ENCODE data around the gene PIEZO2.
"Not testable (repeated sequence)": the region's sequence is repeated elsewhere in the genome, so short reads cannot be mapped to it uniquely, and the experiment has no call there.

Gene PIEZO2

DNA sequence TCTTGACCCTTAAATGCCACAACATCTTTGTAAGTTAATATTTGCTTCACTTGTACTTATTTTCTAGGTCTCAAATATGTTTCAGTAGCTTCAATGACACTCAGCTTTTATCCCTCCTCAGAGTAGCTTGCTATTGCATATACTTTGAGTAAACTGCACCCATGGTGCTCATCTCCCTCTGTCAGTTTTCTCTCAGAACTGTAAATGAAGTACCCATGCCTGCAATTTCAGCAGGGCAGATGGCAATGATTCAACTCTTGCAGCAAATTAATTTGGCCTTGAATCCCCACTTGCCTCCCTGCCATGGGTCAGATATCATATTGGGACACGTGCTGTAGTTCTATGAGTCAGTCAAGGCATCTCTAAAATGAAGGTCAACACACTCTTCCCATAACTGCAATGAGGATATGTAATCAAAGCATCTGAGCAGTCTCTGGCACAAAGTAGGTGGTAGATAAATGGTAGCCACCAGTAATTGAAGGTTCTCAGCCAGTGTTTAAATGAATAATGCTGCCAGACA is 225.8 kb downstream of the PIEZO2 start:
- no peak for DNase-seq

DNA sequence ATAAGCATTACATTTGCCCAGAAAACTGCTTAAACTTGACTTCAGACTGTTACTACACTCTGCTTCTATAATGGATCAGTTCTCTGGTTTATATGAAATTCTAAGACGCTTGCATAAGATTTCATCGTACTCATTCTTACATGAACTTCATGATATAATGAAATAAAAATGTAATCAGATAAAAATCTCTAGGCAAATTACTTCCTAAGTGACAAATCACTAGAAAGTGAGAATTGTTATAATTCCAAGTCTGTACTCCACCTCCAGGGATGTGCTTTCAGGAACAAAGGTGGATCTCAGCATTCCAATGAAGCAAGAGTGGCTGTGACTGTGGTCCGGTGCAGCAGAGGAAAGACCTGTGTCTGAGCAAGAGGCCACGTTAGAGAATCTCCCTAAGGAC is 226.2 kb downstream of the PIEZO2 start:
- DNase-seq, result no peak

DNA sequence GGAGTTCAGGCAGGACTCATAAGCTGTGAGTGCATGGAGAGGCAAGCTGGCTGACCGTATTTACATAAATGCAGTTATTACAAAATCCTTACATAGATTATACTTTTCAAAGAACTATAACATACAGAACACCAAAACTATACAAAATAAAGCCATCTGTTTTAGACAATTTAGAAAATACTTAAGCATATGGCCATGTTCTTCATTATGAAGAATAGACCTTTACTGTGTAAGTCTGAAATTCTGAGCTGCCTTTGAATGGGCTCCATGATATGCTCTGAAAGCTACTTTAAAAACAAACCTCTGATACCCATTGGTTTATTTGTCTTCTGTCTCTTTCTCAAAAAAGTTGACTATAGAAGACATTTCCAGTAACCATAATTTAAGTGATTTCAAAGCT is 226.7 kb downstream of the PIEZO2 start:
- DNase-seq, result not testable (repeated sequence)

DNA sequence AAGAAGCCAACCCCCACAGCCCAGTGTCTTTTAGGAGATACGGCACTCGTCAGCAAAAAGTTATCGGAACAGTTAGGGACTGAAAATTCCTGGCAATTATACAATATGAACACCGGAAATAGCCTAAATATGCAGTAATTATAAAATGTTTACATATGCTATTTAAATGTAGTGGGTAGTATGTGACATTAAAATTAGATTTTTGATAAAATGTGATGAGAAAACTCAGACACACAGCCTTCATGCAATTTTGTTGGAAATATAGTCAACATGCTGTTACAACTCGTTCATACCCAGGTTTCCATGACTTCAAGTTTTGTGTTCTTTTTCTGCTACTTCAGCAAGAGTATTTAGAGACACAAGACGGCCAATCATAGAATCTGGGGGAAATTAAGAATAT is 229.1 kb downstream of the PIEZO2 start:
- DNase-seq, result not testable (repeated sequence)

DNA sequence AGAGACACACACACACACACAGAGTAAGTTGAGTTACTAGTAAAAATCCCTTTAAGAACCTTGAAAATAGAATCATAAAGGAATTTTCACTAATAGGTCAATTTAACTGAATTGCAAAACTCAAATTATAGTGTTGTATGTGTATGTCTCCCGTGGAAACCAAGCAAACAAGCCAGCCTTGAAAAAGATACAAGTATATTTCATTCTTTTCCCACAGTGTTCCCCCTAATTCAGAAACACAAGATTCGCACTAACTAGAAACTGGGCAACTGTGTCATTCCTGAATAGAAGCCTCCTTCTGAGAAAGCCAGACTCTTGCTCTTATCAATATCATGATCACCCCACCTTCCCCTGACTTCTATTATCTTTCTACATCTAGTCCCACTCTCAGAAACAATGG is 229.5 kb downstream of the PIEZO2 start:
- no peak for DNase-seq

DNA sequence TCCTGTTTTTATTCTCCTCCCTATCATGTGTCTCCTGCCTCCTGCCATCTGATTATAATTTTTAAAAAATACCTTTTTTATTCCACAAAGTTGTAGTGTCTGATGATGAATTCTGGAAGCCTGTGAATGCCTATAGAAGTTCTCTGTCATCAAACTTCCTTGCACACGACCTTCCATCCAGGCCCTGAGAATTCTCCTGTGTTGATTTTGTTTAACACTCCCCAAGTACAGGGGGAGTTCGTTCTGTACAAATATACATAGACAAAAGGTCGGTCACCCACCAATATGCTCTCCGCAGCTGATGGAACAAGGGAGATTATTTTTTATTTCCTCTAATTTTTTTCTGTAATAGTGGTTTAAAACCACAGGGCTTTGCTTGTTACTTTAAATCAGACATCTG is 232.5 kb downstream of the PIEZO2 start:
- DNase-seq, result no peak

DNA sequence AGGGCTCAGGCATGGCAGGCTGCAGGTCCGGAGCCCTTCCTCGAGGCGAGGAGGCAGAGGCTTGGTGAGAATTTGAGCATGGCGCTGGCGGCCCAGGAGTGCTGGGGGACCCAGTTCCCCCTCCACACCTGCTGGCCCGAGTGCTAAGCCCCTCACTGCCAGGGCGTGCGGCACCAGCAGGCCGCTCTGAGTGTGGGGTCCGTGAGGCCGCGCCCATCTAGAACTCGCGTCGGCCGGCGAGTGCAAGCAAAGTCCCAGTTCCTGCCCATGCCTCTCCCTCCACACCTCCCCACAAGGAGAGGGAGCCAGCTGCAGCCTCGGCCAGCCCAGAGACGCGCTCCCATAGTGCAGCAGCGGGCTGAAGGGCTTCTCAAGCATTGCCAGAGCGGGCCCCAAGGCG is 233.0 kb downstream of the PIEZO2 start:
- DNase-seq, result no peak

DNA sequence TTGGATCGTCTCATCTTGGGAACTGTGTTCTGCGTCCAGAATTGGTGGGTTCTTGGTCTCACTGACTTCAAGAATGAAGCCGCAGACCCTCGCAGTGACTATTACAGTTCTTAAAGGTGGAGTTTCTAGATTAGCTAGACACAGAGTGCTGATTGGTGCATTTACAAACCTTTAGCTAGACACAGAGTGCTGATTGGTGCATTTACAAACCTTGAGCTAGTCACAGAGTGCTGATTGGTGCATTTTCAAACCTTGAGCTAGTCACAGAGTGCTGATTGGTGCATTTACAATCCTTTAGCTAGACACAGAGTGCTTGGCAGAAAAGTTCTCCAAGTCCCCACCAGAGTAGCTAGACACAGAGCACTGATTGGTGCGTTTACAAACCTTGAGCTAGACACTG is 233.6 kb downstream of the PIEZO2 start:
- not testable (repeated sequence) for DNase-seq

DNA sequence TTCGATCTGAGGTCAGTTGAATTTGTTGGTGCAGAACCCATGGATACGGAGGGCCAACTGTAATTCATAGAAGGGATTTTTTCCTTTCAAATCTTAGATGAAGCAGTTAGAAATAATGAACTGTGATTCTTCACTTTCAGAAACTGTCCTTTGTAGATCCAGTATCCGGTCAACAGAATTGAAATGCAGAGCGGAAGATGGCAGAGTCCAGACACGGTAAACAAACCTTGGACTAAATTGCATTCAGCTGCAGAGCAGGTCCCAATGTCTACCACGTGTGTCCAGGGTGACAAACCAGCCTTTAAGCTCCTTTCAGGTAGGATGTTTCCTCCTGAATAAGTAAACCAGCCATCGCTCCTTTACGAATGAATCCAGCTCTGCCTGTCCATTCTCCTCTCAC is 234.8 kb downstream of the PIEZO2 start:
- not testable (repeated sequence) for DNase-seq

DNA sequence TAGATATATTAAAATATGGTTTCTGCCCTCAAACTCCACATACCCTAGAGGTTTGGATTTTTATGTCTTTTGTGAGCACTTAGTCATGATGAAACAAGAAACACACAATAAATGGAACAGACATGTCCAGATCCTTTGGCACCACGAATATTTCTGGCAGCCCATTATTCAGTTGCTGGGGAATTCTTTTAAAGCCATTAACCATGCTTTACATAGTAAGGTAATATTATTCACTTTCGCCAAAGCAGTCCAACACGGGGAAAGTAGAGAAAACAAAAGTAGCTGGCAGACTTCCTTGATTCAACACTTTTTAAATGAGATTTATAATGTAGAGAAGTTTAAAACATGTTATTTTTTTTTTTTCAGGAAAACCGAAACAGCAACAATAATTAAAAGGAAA is 235.4 kb downstream of the PIEZO2 start:
- DNase-seq, result no peak

DNA sequence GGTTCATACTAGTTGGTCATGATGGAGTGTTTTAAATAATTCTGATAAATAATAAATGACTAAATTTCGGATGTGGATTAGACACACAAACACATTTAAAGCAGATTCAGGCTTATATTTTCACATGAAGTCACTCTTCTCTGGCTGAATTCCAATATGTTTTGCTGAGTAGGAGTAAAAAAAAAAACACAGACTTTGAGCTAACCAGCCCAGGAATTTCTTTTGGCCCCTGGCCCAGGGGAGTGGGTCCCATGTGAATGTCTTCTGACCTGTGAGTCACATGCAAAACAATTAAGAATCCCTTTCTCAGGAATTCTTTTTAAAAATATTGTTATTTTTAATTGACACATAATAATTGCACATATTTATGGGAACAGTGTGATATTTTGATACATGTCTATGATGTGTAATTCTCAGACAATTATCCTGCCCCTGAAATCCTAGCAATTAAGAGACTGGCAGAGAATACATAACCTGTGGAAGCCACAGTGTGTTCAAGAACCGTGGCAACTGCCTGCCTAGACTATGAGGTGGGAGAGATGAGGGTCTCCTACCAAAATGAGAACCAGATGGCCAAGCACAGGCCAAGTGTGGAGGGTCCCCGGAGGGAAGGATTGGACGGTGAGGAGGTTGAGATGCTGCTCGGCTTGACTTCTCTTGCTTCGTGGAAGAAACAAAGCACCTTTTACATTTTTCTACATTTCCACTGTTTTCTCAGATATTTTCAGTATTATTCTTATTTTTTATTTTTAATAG is 236.4 kb downstream of the PIEZO2 start:
- no peak for DNase-seq

DNA sequence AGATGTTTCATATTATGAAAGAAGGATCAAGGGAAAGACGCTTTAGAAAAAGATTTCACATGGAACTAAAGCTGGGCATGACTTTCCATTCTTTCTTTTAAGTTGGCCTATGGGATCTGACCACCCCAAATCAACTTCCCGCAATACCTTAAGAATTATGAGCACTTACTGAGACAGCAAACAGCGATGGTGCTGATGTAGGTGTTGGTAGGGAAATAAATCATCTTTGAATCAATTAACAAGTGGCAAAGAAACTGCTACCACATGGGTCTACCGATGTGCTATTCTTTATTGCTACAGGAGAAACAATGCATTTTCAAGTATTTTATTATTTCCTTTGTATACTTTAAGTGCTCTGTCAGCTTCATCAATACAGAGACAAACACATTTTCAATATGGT is 239.6 kb downstream of the PIEZO2 start:
- no peak for DNase-seq

DNA sequence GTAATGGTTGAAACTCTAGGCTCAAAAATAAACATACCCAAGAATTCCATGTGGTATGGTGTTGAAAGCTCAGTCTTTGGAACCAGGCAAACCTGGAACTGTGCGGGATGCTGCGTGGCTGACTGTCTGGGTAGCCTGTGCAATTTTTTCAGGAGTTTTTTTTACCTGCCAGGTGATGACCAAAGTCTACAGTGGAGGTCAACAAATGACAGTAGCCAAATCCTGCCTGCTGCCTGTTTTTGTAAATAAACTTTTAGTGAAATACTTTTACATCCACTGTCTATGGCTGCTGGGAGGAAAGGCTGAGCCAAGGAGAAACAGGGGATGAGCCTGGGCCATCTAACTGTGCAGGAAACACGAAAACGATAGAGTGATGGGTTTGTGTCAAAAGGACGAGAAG is 240.6 kb downstream of the PIEZO2 start:
- no peak for DNase-seq

DNA sequence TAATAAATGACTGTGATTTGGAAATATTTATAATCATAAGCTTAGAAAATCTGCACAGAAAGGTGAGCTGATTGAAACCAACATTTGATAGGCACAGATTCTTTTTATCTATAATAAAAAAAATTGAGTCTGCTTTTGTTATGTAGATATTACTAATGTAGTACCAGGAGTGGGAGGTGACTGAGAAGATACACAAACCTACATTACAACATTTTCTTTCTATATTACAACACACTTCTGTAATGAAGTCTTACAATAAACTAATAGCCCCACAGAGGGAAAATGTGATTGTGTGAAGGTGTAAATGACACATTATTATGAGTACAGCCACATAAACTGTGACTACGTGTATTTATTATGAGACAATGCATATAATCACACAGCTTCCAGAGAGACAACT is 241.6 kb downstream of the PIEZO2 start:
- no peak for DNase-seq

DNA sequence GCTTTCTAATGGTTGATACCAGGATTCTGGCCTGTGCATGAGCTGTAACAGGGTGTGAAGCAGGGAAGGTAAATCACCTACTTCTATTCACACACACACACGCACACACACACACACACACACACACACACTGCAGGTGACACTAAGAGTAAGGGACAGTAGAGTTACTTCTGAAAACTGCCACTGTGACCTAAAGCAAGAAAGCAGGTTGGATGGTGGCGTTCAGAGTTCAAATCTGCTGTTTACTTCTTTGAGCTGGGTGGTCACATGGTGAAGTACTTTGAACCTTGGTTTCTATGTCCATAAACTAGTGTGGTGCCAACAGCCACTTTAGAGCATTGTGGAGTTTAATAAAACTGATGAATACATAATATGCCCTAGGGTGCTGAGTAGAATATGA is 248.0 kb downstream of the PIEZO2 start:
- DNase-seq, result no peak

DNA sequence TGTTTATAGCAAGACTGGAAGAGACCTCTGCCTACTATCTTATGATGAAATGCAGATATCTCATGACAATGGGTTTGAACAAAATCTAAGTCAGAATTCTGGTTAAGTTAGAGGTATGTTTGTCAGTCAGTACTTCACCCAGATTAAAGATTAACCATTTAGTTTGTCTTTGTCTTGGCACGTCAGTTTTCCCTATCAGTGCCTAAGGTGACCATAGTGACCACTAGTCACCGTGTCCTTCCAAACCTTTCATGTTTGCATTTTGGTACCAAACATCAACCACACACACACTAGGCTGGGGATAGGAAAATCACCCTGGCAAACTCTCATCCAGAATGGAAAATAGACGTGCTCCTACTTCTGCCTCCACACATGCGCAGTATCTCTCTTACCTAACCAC is 248.9 kb downstream of the PIEZO2 start:
- no peak for DNase-seq

DNA sequence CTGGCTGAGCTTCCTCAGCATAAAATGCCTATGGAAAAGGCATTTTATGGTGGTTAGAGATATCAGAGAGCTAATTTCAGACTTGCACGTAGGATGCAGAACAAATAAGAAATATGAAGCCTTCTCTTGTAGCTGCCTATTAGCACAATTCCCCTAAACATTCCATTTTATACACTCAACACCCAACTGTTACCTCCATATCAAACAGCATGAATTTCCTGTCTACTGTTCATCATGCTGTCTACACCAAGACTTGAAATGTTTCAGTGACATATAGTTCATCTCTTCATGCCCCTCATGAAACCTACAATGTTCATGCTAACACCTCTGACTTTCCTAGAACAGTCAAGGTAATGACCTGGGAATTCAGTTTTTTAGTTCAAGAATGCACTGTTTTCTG is 249.9 kb downstream of the PIEZO2 start:
- DNase-seq, result no peak

DNA sequence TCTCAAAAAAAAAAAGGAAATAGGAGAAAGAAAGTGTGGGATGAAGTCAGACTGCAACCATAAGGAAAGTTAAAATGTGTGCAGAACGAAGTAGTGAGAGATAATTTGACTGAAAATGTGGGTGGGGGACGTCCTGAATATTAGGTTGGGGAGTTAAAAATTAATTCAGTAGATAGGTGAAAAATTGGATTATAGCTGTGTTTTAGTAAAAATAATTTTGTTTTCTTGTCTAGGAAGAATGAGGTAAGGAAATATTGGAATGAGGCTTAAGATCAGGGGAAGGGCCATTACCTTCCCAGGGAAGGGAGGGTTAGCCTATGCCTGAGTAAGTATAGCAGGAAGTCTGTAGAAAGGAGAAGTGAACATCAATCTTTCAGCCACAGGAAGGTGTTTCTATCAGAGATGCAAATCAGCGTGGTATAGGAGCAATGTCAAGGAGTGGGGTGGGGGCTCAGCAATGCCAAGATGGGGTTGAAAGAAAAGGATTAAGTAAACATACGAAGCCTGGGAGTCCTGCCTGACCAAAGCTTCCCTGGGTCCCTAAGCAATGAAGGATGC is 250.9 kb downstream of the PIEZO2 start:
- DNase-seq, result no peak

DNA sequence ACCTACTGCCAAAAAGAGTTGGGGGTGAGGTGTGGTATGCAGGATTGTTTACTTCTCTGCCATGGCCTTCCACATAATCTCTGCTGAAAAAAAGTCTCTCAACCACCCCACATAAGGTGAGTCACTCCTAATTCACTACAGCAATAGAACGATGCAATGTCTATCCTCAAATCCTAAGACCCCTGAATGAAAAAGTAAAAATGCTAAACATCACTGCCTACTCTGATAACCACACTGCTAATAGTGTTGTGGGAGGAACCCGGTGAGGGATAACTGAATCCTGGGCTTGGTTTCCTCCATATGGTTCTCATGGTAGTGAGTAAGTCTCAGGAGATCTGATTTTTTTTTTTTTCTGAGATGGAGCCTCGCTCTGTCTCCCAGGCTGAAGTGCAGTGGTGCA is 252.5 kb downstream of the PIEZO2 start:
- DNase-seq, result no peak

DNA sequence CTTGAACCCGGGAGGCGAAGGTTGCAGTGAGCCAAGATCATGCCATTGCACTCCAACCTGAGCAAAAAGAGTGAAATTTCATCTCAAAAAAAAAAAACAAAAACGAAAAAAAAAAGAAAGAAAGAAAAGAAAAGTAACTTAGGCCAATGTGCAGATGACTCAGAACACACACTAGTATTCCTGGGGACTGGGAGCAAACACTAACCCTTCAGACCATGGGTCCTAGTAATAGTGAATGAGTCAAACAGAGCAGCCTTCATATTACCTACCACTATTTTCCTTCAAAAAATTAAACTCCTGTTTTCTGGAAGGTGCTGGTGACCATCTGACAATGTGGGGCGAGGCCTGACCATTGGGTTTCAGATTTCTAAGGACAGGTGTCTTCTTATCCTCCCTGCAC is 253.4 kb downstream of the PIEZO2 start:
- DNase-seq, result no peak

DNA sequence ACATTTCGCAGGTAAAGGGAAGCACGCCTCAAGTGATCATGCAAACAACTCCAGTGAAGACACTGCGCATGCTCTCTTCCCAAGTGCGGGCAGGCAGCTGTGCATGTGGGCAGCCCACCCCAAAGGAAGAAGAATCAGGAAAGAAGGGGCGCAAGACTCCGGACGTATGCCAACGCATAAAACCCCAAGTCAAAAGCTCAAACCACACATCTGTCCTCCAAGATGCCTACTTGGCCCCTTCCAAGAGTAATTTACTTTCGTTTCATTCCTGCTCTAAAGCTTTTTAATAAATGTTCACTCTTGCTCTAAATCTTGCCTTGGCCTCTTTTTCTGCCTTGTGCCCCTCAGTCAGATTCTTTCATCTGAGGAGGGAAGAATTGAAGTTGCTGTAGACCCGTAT is 254.9 kb downstream of the PIEZO2 start:
- no peak for DNase-seq

DNA sequence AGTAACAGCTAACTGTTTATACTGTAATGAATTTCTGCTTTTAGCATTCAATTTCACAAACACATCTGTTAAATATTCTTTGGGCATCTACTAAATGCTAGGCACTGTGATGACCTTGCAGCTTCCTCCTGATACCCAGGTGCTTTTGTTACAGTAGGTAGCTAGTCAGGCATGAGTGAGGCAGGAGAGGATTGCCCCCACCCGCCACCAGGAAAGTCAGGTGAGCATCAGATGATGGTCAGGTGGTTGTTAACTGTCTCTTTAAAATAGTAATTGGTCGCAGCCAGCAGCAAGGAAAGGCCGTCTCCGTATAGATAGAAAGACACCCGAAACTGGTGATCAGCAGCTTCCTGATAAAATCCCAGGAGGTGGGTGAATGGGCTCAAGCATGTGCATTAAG is 255.6 kb downstream of the PIEZO2 start:
- no peak for DNase-seq

DNA sequence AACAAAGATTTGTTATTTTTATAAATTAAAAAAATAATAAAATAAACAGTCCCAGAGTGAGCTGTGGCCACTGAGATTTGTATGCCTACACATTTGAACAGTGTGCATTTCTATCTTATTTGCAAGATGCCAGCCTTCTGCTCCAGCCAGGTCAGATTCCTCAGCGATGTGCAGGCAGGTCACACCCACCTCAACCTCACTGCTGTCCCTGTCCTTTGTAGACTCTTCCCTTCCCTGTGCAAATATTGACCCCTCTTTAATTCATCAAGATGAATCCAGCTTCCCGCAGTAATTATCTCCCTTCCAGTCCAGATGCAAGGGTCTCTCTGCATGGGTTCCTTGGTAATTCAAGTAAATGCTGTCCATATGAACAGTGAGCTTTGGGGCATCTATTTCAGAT is 256.2 kb downstream of the PIEZO2 start:
- DNase-seq, result no peak

DNA sequence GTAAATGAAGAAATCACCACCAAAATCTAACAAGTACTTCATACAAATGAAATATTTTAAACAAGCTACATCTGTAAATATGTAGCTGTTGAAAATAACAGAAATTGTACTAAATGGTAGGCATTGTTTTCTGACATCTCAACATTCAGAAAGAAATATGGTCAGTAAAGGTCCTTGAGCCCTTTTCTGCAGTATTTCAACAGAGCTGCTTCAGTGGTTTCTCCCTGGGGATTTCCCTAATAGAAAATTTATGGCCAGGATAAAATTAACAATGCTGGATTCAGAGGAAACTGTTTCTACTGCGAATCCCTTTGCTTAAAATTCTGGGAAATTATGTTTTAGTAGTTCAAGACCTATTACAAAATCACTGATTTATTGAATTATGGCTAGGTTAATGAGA is 256.6 kb downstream of the PIEZO2 start:
- DNase-seq, result no peak

DNA sequence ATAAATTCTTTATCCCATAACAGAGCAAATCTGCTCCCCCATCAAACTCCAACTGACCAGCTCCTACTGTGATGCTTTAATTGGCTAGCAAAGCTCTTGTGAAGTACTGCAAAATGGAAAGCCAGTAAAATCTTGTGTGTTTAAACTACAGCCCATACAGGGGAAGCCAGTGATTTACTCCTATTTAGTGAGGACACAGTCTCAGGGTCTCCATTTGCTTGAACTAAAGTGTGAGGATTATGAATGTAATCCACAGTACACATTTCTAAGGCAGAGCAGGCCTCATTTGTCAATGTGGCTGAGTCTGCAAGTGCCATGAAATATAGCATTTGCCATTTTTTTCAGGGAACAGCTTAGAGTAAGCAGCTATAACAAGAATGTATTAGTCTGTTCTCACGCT is 259.3 kb downstream of the PIEZO2 start:
- DNase-seq, result no peak

Measured in NCI-H510A treated with DMSO at 0.1 percent for 48 hours (cell line).